ENCODE results near the gene TFF1.

- TF ChIP-seq, protein P1, sequence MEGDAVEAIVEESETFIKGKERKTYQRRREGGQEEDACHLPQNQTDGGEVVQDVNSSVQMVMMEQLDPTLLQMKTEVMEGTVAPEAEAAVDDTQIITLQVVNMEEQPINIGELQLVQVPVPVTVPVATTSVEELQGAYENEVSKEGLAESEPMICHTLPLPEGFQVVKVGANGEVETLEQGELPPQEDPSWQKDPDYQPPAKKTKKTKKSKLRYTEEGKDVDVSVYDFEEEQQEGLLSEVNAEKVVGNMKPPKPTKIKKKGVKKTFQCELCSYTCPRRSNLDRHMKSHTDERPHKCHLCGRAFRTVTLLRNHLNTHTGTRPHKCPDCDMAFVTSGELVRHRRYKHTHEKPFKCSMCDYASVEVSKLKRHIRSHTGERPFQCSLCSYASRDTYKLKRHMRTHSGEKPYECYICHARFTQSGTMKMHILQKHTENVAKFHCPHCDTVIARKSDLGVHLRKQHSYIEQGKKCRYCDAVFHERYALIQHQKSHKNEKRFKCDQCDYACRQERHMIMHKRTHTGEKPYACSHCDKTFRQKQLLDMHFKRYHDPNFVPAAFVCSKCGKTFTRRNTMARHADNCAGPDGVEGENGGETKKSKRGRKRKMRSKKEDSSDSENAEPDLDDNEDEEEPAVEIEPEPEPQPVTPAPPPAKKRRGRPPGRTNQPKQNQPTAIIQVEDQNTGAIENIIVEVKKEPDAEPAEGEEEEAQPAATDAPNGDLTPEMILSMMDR (IDR thresholded peaks at IDR 0.05): no peak
- no peak for TF ChIP-seq POLR2A (IDR thresholded peaks at IDR 0.05)
Measured at GRCh38 chr21:42401820-42402251, 35.5 kb upstream of the TFF1 start.
